OCI-LY1 (cell line): ENCODE data around the gene TRIM43B.
"Not testable (repeated sequence)": the region's sequence is repeated elsewhere in the genome, so short reads cannot be mapped to it uniquely, and the experiment has no call there.

Experiments used
- H2AFZ ChIP-seq: fragments of 200-600 bp; sonication (generic), shearing (Covaris generic); 2 replicates; pipeline ENCODE4 v1.6.0; 2014; ENCODE audit warnings: antibody characterized with exemption, mild to moderate bottlenecking, low read length
- H3F3A ChIP-seq: fragments of 200-600 bp; sonication (generic), shearing (Covaris generic); 2 replicates; pipeline ENCODE4 v1.6.0; 2014; ENCODE audit warnings: mild to moderate bottlenecking, antibody characterized with exemption, low read length, moderate library complexity; ENCODE audit not compliant: insufficient read depth
- H3K27ac ChIP-seq: fragments of 200-600 bp; sonication (generic); 2 replicates; pipeline ENCODE4 v1.5.1; 2014; ENCODE audit warnings: low read length, mixed run types, mild to moderate bottlenecking, low read depth; ENCODE audit not compliant: poor library complexity, severe bottlenecking
- H3K27me3 ChIP-seq: fragments of 200-600 bp; sonication (generic); 2 replicates; pipeline ENCODE4 v1.6.0; 2014; ENCODE audit warnings: antibody characterized with exemption, mild to moderate bottlenecking, low read length, moderate library complexity; ENCODE audit not compliant: insufficient read depth
- H3K36me3 ChIP-seq: fragments of 200-600 bp; sonication (generic); 2 replicates; pipeline ENCODE4 v1.6.1; 2014; ENCODE audit warnings: mild to moderate bottlenecking, antibody characterized with exemption, low read length, moderate library complexity, mixed read lengths; ENCODE audit not compliant: insufficient read depth
- H3K4me1 ChIP-seq: fragments of 200-600 bp; sonication (generic); 2 replicates; pipeline ENCODE4 v1.5.1; 2014; ENCODE audit warnings: mild to moderate bottlenecking, low read length, moderate library complexity; ENCODE audit not compliant: insufficient read depth, severe bottlenecking
- H3K4me2 ChIP-seq: fragments of 200-600 bp; sonication (generic), shearing (Covaris generic); 2 replicates; pipeline ENCODE4 v1.6.1; 2014; ENCODE audit warnings: low read length
- H3K4me3 ChIP-seq: fragments of 200-600 bp; sonication (generic); 2 replicates; pipeline ENCODE4 v1.5.1; 2014; ENCODE audit warnings: low read length, low read depth, mild to moderate bottlenecking, mixed read lengths; ENCODE audit not compliant: poor library complexity, severe bottlenecking
- H3K79me2 ChIP-seq: fragments of 200-600 bp; shearing (Covaris generic); 2 replicates; pipeline ENCODE4 v1.6.1; 2016; ENCODE audit warnings: mixed run types, low read length, mixed read lengths; ENCODE audit not compliant: insufficient read depth
- H3K9ac ChIP-seq: fragments of 200-600 bp; sonication (generic), shearing (Covaris generic); 2 replicates; pipeline ENCODE4 v1.6.1; 2014; ENCODE audit warnings: mild to moderate bottlenecking, low read length, mixed read lengths
- H3K9me2 ChIP-seq: fragments of 200-600 bp; sonication (generic), shearing (Covaris generic); 2 replicates; pipeline ENCODE4 v1.6.1; 2014; ENCODE audit warnings: low read depth, mild to moderate bottlenecking, low read length, mixed read lengths
- H3K9me3 ChIP-seq: fragments of 200-600 bp; shearing (Covaris generic); 2 replicates; pipeline ENCODE4 v1.6.1; 2014; ENCODE audit warnings: low read length, mixed read lengths
- H4K20me1 ChIP-seq: fragments of 200-600 bp; sonication (generic), shearing (Covaris generic); 2 replicates; pipeline ENCODE4 v1.6.0; 2016; ENCODE audit warnings: mild to moderate bottlenecking, low read length; ENCODE audit not compliant: insufficient read depth

TRIM43B gene

GRCh38 chr2:95427196-95427867 is 57.2 kb downstream of the TRIM43B start:
- not testable (repeated sequence) for H3K27me3 ChIP-seq, H3K27ac ChIP-seq, H3F3A ChIP-seq, H3K9me3 ChIP-seq, H3K4me2 ChIP-seq, H3K4me3 ChIP-seq, H2AFZ ChIP-seq, H4K20me1 ChIP-seq, H3K36me3 ChIP-seq, H3K9me2 ChIP-seq, H3K9ac ChIP-seq, H3K4me1 ChIP-seq, H3K79me2 ChIP-seq
